CD8-positive, alpha-beta memory T cell (primary cell): ENCODE data around the gene TRERF1. TPM values are rescaled to one million over a fixed set of nuclear protein-coding genes. Genes with fewer than 3 reads are reported as not detected.

Experiments used
- CTCF ChIA-PET: fragments of 350-600 bp; sonication (Branson Sonifier 250); formaldehyde crosslinking; loops from one replicate; lab custom pipeline; 2021; ENCODE audit warnings: antibody characterized with exemption; lab: Charles Lee
- POLR2A ChIA-PET: fragments of 350-600 bp; sonication (Branson Sonifier 250); formaldehyde crosslinking; loops from one replicate; lab custom pipeline; 2021; ENCODE audit warnings: antibody characterized with exemption; lab: Charles Lee
- DNase-seq, 5 donors: peaks; one replicate each; pipeline versions ENCODE4 v3.0.0 to v3.0.0-alpha.2; 2020 to 2022; ENCODE audit warnings: mixed read lengths in 1 of 5
- H3K27ac ChIP-seq: one replicate; pipeline ENCODE4 v1.7.0; 2013; ENCODE audit warnings: low read depth, mild to moderate bottlenecking, low read length, moderate library complexity
- H3K27me3 ChIP-seq: 2 replicates; pipeline ENCODE4 v1.7.0; 2013; ENCODE audit warnings: low read length, mild to moderate bottlenecking; ENCODE audit not compliant: insufficient read depth, poor library complexity, severe bottlenecking
- H3K36me3 ChIP-seq: 2 replicates; pipeline ENCODE4 v1.7.0; 2013; ENCODE audit warnings: mild to moderate bottlenecking, low read length, moderate library complexity; ENCODE audit not compliant: insufficient read depth
- H3K4me1 ChIP-seq: 2 replicates; pipeline ENCODE4 v1.7.0; 2013; ENCODE audit warnings: mild to moderate bottlenecking, low read length, moderate library complexity; ENCODE audit not compliant: insufficient read depth
- H3K4me3 ChIP-seq: 2 replicates; pipeline ENCODE4 v1.7.0; 2013; ENCODE audit warnings: mild to moderate bottlenecking, low read length
- H3K9me3 ChIP-seq: 2 replicates; pipeline ENCODE4 v1.7.0; 2013; ENCODE audit warnings: mild to moderate bottlenecking, low read length
- H3K27ac Mint-ChIP-seq, 8 donors: one replicate each; pipeline ENCODE4 v1.8.0; 2020 to 2021; ENCODE audit warnings: mixed read lengths in 8 of 8, mild to moderate bottlenecking in 6 of 8, inconsistent platforms in 3 of 8, moderate library complexity in 3 of 8
- H3K27me3 Mint-ChIP-seq, 2 donors: one replicate each; pipeline ENCODE4 v1.8.0; 2020 to 2021; ENCODE audit warnings: mixed read lengths in 2 of 2, mild to moderate bottlenecking in 1 of 2, moderate library complexity in 1 of 2
- H3K36me3 Mint-ChIP-seq, 3 donors: one replicate each; pipeline ENCODE4 v1.8.0; 2020 to 2021; ENCODE audit warnings: mixed read lengths in 3 of 3, inconsistent platforms in 1 of 3, mild to moderate bottlenecking in 1 of 3
- H3K4me1 Mint-ChIP-seq, 3 donors: one replicate each; pipeline ENCODE4 v1.8.0; 2020 to 2021; ENCODE audit warnings: mixed read lengths in 3 of 3, inconsistent platforms in 1 of 3, mild to moderate bottlenecking in 1 of 3
- H3K4me3 Mint-ChIP-seq, 7 donors: one replicate each; pipeline ENCODE4 v1.8.0; 2020 to 2021; ENCODE audit warnings: mixed read lengths in 7 of 7, mild to moderate bottlenecking in 6 of 7, moderate library complexity in 4 of 7, inconsistent platforms in 2 of 7
- H3K9me3 Mint-ChIP-seq, 5 donors: one replicate each; pipeline ENCODE4 v1.8.0; 2020 to 2022; ENCODE audit warnings: mixed read lengths in 5 of 5, mild to moderate bottlenecking in 3 of 5, moderate library complexity in 2 of 5, inconsistent platforms in 1 of 5
- polyA plus RNA-seq: library from polyadenylated mRNA; unstranded; fragments of 300-500 nt; fragmentation: Illumina TruSeq; gene quantifications from one replicate; pipeline ENCODE4 v1.2.3, GENCODE V29; 2021
- total RNA-seq, 2 experiments: library from RNA; stranded (reverse); gene quantifications; one replicate each; pipeline ENCODE4 v1.2.3, GENCODE V29; 2021

Gene TRERF1
- total and polyA plus RNA-seq, 3 experiments from 2014 or later, result 10.2 to 10.6 (median 10.3) TPM

DNA sequence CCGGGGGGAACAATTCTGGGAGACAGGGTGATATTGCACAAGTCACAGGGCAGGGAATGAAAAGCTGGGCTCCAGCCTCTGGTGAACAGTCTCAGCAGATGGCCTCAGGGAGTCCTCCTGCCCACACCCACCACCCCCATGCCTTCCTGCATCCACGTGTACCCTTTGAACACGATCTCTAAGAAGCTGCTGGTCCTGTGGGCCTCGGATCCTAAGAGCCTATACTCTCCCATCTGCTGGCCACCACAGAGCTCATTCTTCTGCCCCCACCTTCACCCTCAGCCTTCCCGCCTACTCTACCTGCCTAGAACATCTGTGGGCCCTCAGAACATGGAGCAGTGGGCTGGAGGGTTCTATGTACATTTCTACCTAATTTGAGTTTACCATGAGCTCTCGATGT lies 60.3 kb downstream of the TRERF1 start:
- no peaks in the 10 kb centered on the region for H3K9me3 ChIP-seq
- H3K27ac Mint-ChIP-seq, result peak overlapping the region; percentile 93 to 99 (median 97)
- H3K27ac ChIP-seq, result peak overlapping the region; percentile 67
- no peaks in the 10 kb centered on the region for H3K9me3 Mint-ChIP-seq
- H3K36me3 Mint-ChIP-seq, result peaks cover 0 to 2% (median 0%) of the 10 kb centered on the region in 3 donors
- no peak for DNase-seq
- peak overlapping the region; percentile 29 for H3K4me3 ChIP-seq
- H3K27me3 Mint-ChIP-seq, result peaks cover 0 to 3% of the 10 kb centered on the region in 2 donors
- peaks cover 96% of the 10 kb centered on the region for H3K4me1 ChIP-seq
- ChIA-PET CTCF (interaction anchor here (0.8 to 3.6 kb wide), 13 partner anchors 11 to 1176 kb away, joined by 3 to 17 read pairs (median 5); partner anchors contain the start of gene TRERF1), POLR2A (interaction anchor here (0.9 to 4.2 kb wide), 6 partner anchors 12 to 98 kb away, joined by 3 to 60 read pairs (median 10); partner anchors contain the start of gene TRERF1)
- H3K27me3 ChIP-seq, result no peaks in the 10 kb centered on the region
- H3K36me3 ChIP-seq, result no peaks in the 10 kb centered on the region
- peak overlapping the region in 6 of 7 donors; percentile 49 to 88 (median 79) for H3K4me3 Mint-ChIP-seq
- H3K4me1 Mint-ChIP-seq, result peaks cover 94 to 100% (median 99%) of the 10 kb centered on the region in 3 donors

- Histone ChIP-seq H3K4me3 (peak overlapping the region; percentile 29), H3K9me3 (no peaks in the 10 kb centered on the region), H3K27me3 (no peaks in the 10 kb centered on the region), H3K36me3 (no peaks in the 10 kb centered on the region), H3K27ac (peak overlapping the region; percentile 67), H3K4me1 (peaks cover 98% of the 10 kb centered on the region)
- Mint-ChIP-seq H3K27ac (peak overlapping the region; percentile 93 to 99 (median 97)), H3K4me1 (peaks cover 96 to 99% (median 98%) of the 10 kb centered on the region in 3 donors), H3K36me3 (peaks cover 0 to 2% (median 0%) of the 10 kb centered on the region in 3 donors), H3K27me3 (peaks cover 0 to 3% of the 10 kb centered on the region in 2 donors), H3K4me3 (peak overlapping the region; percentile 66 to 88 (median 78)), H3K9me3 (no peaks in the 10 kb centered on the region)
- POLR2A ChIA-PET, result interaction anchor here (0.8 to 4.2 kb wide), 17 partner anchors 9 to 174 kb away, joined by 3 to 60 read pairs (median 5); partner anchors contain the start of genes TRERF1 and UBR2
- peak in 3 of 5 donors; percentile 74 to 82 (median 80) for DNase-seq
- CTCF ChIA-PET, result interaction anchor here (0.7 to 3.6 kb wide), 22 partner anchors 9 to 603 kb away, joined by 3 to 17 read pairs (median 5); partner anchors contain the start of genes TOMM6 and TRERF1
Measured at GRCh38 chr6:42390228-42390934, 61.3 kb downstream of the TRERF1 start.

DNA sequence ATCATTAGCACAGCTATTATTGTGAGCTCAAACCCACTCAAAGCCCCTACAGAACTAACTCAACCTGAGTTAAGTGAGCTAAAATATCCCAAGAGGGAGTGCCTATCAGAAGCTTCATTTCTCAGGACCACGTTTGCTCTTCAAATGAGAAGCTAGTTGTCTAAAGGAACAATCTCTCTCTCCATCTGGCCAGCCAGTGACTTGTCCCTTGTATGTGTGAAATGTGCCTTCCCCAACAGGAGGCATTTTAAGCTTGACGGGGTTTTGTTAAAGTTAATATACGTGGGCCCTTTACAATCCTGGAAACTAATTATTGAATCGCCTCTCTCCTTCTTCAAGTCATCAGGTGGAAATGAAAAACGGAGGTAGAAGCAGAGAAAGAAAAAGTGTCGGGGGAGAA lies 62.0 kb downstream of the TRERF1 start:
- no peak overlapping the region for H3K4me3 ChIP-seq
- peaks cover 93% of the 10 kb centered on the region for H3K4me1 ChIP-seq
- Mint-ChIP-seq H3K27ac (peak overlapping the region; percentile 93 to 99 (median 97)), H3K27me3 (peaks cover 0 to 1% of the 10 kb centered on the region in 2 donors), H3K4me1 (peaks cover 92 to 98% (median 97%) of the 10 kb centered on the region in 3 donors), H3K36me3 (peaks cover 0 to 2% (median 0%) of the 10 kb centered on the region in 3 donors), H3K9me3 (no peaks in the 10 kb centered on the region), H3K4me3 (peak overlapping the region; percentile 66 to 88 (median 78))
- H3K27me3 ChIP-seq, result no peaks in the 10 kb centered on the region
- ChIA-PET POLR2A (interaction anchor here (0.8 to 4.2 kb wide), 14 partner anchors 9 to 174 kb away, joined by 3 to 60 read pairs (median 7); partner anchors contain the start of genes TRERF1 and UBR2), CTCF (interaction anchor here (0.8 to 3.6 kb wide), 19 partner anchors 8 to 602 kb away, joined by 3 to 17 read pairs (median 5); partner anchors contain the start of genes TOMM6 and TRERF1)
- H3K9me3 ChIP-seq, result no peaks in the 10 kb centered on the region
- no peak for DNase-seq
- peak overlapping the region; percentile 7 for H3K27ac ChIP-seq
- no peaks in the 10 kb centered on the region for H3K36me3 ChIP-seq

DNA sequence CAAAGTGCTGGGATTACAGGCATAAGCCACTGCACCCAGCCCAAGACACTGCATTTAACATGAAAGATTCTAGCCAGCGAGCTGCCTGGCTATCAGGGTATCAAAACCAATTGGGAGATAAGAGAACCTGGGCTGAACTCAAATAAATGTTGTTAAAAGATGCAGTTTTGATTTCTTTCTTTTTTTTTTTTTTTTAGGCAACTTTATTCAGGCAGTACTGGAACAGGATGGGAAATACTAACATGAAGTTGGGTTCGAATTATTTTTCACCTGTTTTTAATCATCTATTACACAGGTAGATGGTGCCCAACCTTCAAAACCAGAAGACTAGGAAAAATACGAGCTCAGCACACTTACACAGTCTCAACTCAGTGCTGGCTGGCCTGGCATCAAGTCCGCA lies 63.7 kb downstream of the TRERF1 start:
- Mint-ChIP-seq H3K27ac (peak overlapping the region; percentile 90 to 99 (median 96)), H3K27me3 (peaks cover 0 to 1% of the 10 kb centered on the region in 2 donors), H3K4me3 (peak overlapping the region in 6 of 7 donors; percentile 46 to 82 (median 61)), H3K36me3 (peaks cover 3 to 6% (median 5%) of the 10 kb centered on the region in 3 donors), H3K4me1 (peaks cover 90 to 98% (median 97%) of the 10 kb centered on the region in 3 donors), H3K9me3 (no peaks in the 10 kb centered on the region)
- CTCF ChIA-PET, result interaction anchor here (0.7 to 3.1 kb wide), 11 partner anchors 11 to 160 kb away, joined by 3 to 17 read pairs (median 3); partner anchors contain the start of gene TRERF1
- DNase-seq, result no peak
- peaks cover 76% of the 10 kb centered on the region for H3K4me1 ChIP-seq
- H3K27me3 ChIP-seq, result no peaks in the 10 kb centered on the region
- H3K4me3 ChIP-seq, result peak overlapping the region; percentile 6
- H3K27ac ChIP-seq, result no peak overlapping the region
- POLR2A ChIA-PET, result interaction anchor here (0.7 to 4.2 kb wide), 5 partner anchors 16 to 637 kb away, joined by 3 to 60 read pairs (median 5); no protein-coding TSS in a partner anchor
- no peaks in the 10 kb centered on the region for H3K9me3 ChIP-seq
- H3K36me3 ChIP-seq, result no peaks in the 10 kb centered on the region

- peak overlapping the region; percentile 13 for H3K4me3 ChIP-seq
- POLR2A ChIA-PET, result interaction anchor here (0.7 to 1.4 kb wide), 3 partner anchors 20 to 637 kb away, joined by 4 to 5 read pairs (median 5); no protein-coding TSS in a partner anchor
- Mint-ChIP-seq H3K27me3 (peaks cover 0 to 1% of the 10 kb centered on the region in 2 donors), H3K36me3 (peaks cover 3 to 6% (median 5%) of the 10 kb centered on the region in 3 donors), H3K27ac (peak overlapping the region; percentile 69 to 96 (median 86)), H3K9me3 (no peaks in the 10 kb centered on the region), H3K4me1 (peaks cover 84 to 98% (median 97%) of the 10 kb centered on the region in 3 donors), H3K4me3 (peak overlapping the region; percentile 9 to 88 (median 61))
- CTCF ChIA-PET, result interaction anchor here (0.9 to 3.1 kb wide), 6 partner anchors 12 to 160 kb away, joined by 3 to 13 read pairs (median 3); no protein-coding TSS in a partner anchor
- no peaks in the 10 kb centered on the region for H3K9me3 ChIP-seq
- H3K27ac ChIP-seq, result peak overlapping the region; percentile 15
- no peaks in the 10 kb centered on the region for H3K36me3 ChIP-seq
- no peaks in the 10 kb centered on the region for H3K27me3 ChIP-seq
- peak in 3 of 5 donors; percentile 67 to 78 (median 76) for DNase-seq
- peaks cover 69% of the 10 kb centered on the region for H3K4me1 ChIP-seq
Measured at GRCh38 chr6:42387336-42387735, 64.4 kb downstream of the TRERF1 start.

- no peak for DNase-seq
- POLR2A ChIA-PET, result interaction anchor here (1.0 to 1.2 kb wide), 2 partner anchors 18 to 103 kb away, joined by 3 to 4 read pairs; no protein-coding TSS in a partner anchor
- no peaks in the 10 kb centered on the region for H3K36me3 ChIP-seq
- no peak overlapping the region for H3K4me3 ChIP-seq
- Mint-ChIP-seq H3K36me3 (peaks cover 5 to 11% (median 6%) of the 10 kb centered on the region in 3 donors), H3K4me3 (peak overlapping the region in 2 of 7 donors; percentile 26 to 36), H3K9me3 (no peaks in the 10 kb centered on the region), H3K4me1 (peaks cover 77 to 97% (median 90%) of the 10 kb centered on the region in 3 donors), H3K27me3 (no peaks in the 10 kb centered on the region), H3K27ac (peak overlapping the region in 6 of 8 donors; percentile 10 to 77 (median 56))
- H3K27ac ChIP-seq, result no peak overlapping the region
- H3K9me3 ChIP-seq, result no peaks in the 10 kb centered on the region
- no peaks in the 10 kb centered on the region for H3K27me3 ChIP-seq
- peaks cover 56% of the 10 kb centered on the region for H3K4me1 ChIP-seq
- CTCF ChIA-PET, result interaction anchor here (1.3 to 1.5 kb wide), 2 partner anchors 17 to 162 kb away, joined by 4 to 5 read pairs; no protein-coding TSS in a partner anchor
Measured at GRCh38 chr6:42385339-42385738, 66.4 kb downstream of the TRERF1 start.

- Mint-ChIP-seq H3K9me3 (no peaks in the 10 kb centered on the region), H3K36me3 (peaks cover 5 to 12% (median 6%) of the 10 kb centered on the region in 3 donors), H3K4me1 (peaks cover 70 to 97% (median 90%) of the 10 kb centered on the region in 3 donors), H3K27ac (peak overlapping the region in 5 of 8 donors; percentile 30 to 71 (median 58)), H3K4me3 (peak overlapping the region in 1 of 7 donors; percentile 10), H3K27me3 (no peaks in the 10 kb centered on the region)
- CTCF ChIA-PET, result interaction anchor here (1.2 kb wide), 1 partner anchor 9 kb away, joined by 3 read pairs; no protein-coding TSS in a partner anchor
- no peak for DNase-seq
- POLR2A ChIA-PET, result no interaction called here
- no peak overlapping the region for H3K27ac ChIP-seq
- peaks cover 44% of the 10 kb centered on the region for H3K4me1 ChIP-seq
- no peaks in the 10 kb centered on the region for H3K9me3 ChIP-seq
- H3K27me3 ChIP-seq, result no peaks in the 10 kb centered on the region
- H3K36me3 ChIP-seq, result no peaks in the 10 kb centered on the region
- no peak overlapping the region for H3K4me3 ChIP-seq
Measured at GRCh38 chr6:42383421-42384205, 68.1 kb downstream of the TRERF1 start.
